ENCODE measurements around the gene DOCK2.

Gene DOCK2

GRCh38 chr5:169602535-169602934 lies 34.5 kb upstream of the DOCK2 start:
- Histone ChIP-seq H3K9me2 (replicated peaks; ENCODE audit: insufficient read depth, low read length) (no peaks in the 10 kb centered on the region), H3K27me3 (replicated peaks; ENCODE audit: insufficient read depth, low read length) (no peaks in the 10 kb centered on the region), H4K20me1 (ENCODE audit: insufficient read depth, low read length) (no peaks in the 10 kb centered on the region), H3K9ac (ENCODE audit: low read length) (no peak overlapping the region), H3K27ac (ENCODE audit: low read length) (no peak overlapping the region), H3K9me3 (replicated peaks; ENCODE audit: insufficient read depth, low read length) (no peaks in the 10 kb centered on the region), H3K4me1 (ENCODE audit: low read length) (no peaks in the 10 kb centered on the region), H3K4me2 (ENCODE audit: low read depth, low read length) (no peak overlapping the region), H3F3A (ENCODE audit: insufficient read depth, low read length) (no peaks in the 10 kb centered on the region), H3K79me2 (ENCODE audit: low read length) (no peaks in the 10 kb centered on the region), H3K4me3 (ENCODE audit: low read length) (no peak overlapping the region), H3K36me3 (replicated peaks; ENCODE audit: insufficient read depth, low read length) (peaks cover 3% of the 10 kb centered on the region; the same call in 1 of the 2 replicates), H2AFZ (ENCODE audit: low read length) (no peak overlapping the region)
- no peak for DNase-seq
- TF ChIP-seq EZH2 (optimal IDR thresholded peaks at IDR 0.05; ENCODE audit: low read depth, low read length) (no peak), EZH2phosphoT487 (IDR thresholded peaks at IDR 0.05; ENCODE audit: low read length) (no peak), CTCF (IDR thresholded peaks at IDR 0.05; ENCODE audit: low read length) (no peak)

GRCh38 chr5:169606279-169606678 lies 30.8 kb upstream of the DOCK2 start:
- Histone ChIP-seq H3K9ac (ENCODE audit: low read length) (no peak overlapping the region), H3K9me2 (replicated peaks; ENCODE audit: insufficient read depth, low read length) (no peaks in the 10 kb centered on the region)

GRCh38 chr5:169607882-169608281 lies 29.2 kb upstream of the DOCK2 start:
- Histone ChIP-seq H3K36me3 (replicated peaks; ENCODE audit: insufficient read depth, low read length) (no peaks in the 10 kb centered on the region), H3F3A (ENCODE audit: insufficient read depth, low read length) (no peaks in the 10 kb centered on the region), H3K9me2 (replicated peaks; ENCODE audit: insufficient read depth, low read length) (no peaks in the 10 kb centered on the region), H3K79me2 (ENCODE audit: low read length) (no peaks in the 10 kb centered on the region), H3K4me2 (ENCODE audit: low read depth, low read length) (no peak overlapping the region), H4K20me1 (ENCODE audit: insufficient read depth, low read length) (no peaks in the 10 kb centered on the region), H3K9ac (ENCODE audit: low read length) (no peak overlapping the region), H3K4me3 (ENCODE audit: low read length) (no peak overlapping the region), H3K27ac (ENCODE audit: low read length) (no peak overlapping the region), H3K4me1 (ENCODE audit: low read length) (no peaks in the 10 kb centered on the region), H3K9me3 (replicated peaks; ENCODE audit: insufficient read depth, low read length) (no peaks in the 10 kb centered on the region), H2AFZ (ENCODE audit: low read length) (no peak overlapping the region), H3K27me3 (replicated peaks; ENCODE audit: insufficient read depth, low read length) (no peaks in the 10 kb centered on the region)
- TF ChIP-seq CTCF (IDR thresholded peaks at IDR 0.05; ENCODE audit: low read length), result no peak
- no peak for TF ChIP-seq EZH2phosphoT487 (IDR thresholded peaks at IDR 0.05; ENCODE audit: low read length)
- TF ChIP-seq EZH2 (optimal IDR thresholded peaks at IDR 0.05; ENCODE audit: low read depth, low read length), result no peak
- DNase-seq, result no peak

More at GRCh38 chr5:169606279-169606678, 30.8 kb upstream of the DOCK2 start:
- Histone ChIP-seq H3K4me2 (ENCODE audit: low read depth, low read length) (no peak overlapping the region), H4K20me1 (ENCODE audit: insufficient read depth, low read length) (no peaks in the 10 kb centered on the region), H3K4me1 (ENCODE audit: low read length) (no peaks in the 10 kb centered on the region), H3F3A (ENCODE audit: insufficient read depth, low read length) (no peaks in the 10 kb centered on the region), H3K9me3 (replicated peaks; ENCODE audit: insufficient read depth, low read length) (no peaks in the 10 kb centered on the region), H3K36me3 (replicated peaks; ENCODE audit: insufficient read depth, low read length) (no peaks in the 10 kb centered on the region; the same call in 1 of the 2 replicates), H3K27me3 (replicated peaks; ENCODE audit: insufficient read depth, low read length) (no peaks in the 10 kb centered on the region), H2AFZ (ENCODE audit: low read length) (no peak overlapping the region), H3K4me3 (ENCODE audit: low read length) (no peak overlapping the region), H3K27ac (ENCODE audit: low read length) (no peak overlapping the region), H3K79me2 (ENCODE audit: low read length) (no peaks in the 10 kb centered on the region)
- no peak for DNase-seq
- no peak for TF ChIP-seq CTCF (IDR thresholded peaks at IDR 0.05; ENCODE audit: low read length)

Measured in MM.1S (cell line).